PC-3 (cell line): ENCODE results near the gene GPR68.

Source experiments
- CTCF ChIP-seq: fragments of 300-600 bp; sonication (generic); conservative IDR thresholded peaks from 2 replicates; pipeline ENCODE4 v1.5.1; 2017; ENCODE audit warnings: antibody characterized with exemption, low read depth, mild to moderate bottlenecking, low read length
- EZH2 ChIP-seq: fragments of 300-600 bp; sonication (generic); IDR thresholded peaks from one replicate; pipeline ENCODE4 v1.6.1; 2017; ENCODE audit warnings: antibody characterized with exemption, mild to moderate bottlenecking, low read length; ENCODE audit not compliant: unreplicated experiment
- EZH2phosphoT487 ChIP-seq: fragments of 300-600 bp; sonication (generic); IDR thresholded peaks from 2 replicates; pipeline ENCODE4 v1.6.1; 2018; ENCODE audit warnings: mild to moderate bottlenecking, antibody characterized with exemption, low read length, borderline replicate concordance

DNA sequence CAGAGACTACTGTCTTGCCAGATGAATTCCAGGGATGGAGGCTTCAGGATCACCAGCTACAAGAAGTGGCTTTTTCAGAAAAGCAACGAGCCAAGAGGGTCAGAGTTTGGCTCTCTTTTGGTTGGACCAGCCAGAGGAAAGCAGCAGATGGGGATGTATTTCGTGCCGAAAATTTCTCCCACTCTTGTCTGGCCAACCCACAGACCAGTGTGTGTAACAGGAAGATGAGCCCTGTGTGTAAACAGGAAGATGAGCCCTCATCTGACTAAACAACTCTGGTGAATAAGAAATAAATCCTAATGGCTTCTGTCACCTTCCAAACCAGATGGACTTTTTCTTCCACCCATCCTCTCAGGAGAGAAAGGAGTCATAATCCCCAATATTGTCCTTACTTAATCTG, 13.1 kb downstream of the GPR68 start:
- TF ChIP-seq CTCF, result no peak
- no peak for TF ChIP-seq EZH2
- TF ChIP-seq EZH2phosphoT487, result no peak
